ENCODE data around the gene HS3ST5. TPM values are rescaled to one million over a fixed set of nuclear protein-coding genes. Genes with fewer than 3 reads are reported as not detected.

The HS3ST5 gene
- total RNA-seq, 6 experiments from 2014 or later, result not detected

GRCh38 chr6:114170958-114171387 is 171.8 kb downstream of the HS3ST5 start:
- H3K27me3 ChIP-seq, result no peaks in the 10 kb centered on the region
- no peaks in the 10 kb centered on the region for H3K9me3 ChIP-seq
- TF ChIP-seq POLR2A (IDR thresholded peaks at IDR 0.05) (no peak), CTCF (IDR thresholded peaks at IDR 0.05) (no peak)
- 64% methylated on average over 1 of the region's 1 CpG for WGBS (ENCODE audit: insufficient coverage, low coverage, low lambda C conversion rate, missing lambda C conversion rate)
- intact Hi-C loops (cut with DNase I), result no loop called here
- H3K36me3 ChIP-seq, result no peaks in the 10 kb centered on the region
- H3K4me1 ChIP-seq, result peaks cover 0 to 4% (median 0%) of the 10 kb centered on the region in 4 donors
- no peak overlapping the region for H3K4me3 ChIP-seq
- H3K27ac ChIP-seq, result no peak overlapping the region
- ATAC-seq, result no peak
- DNase-seq, result no peak

DNA sequence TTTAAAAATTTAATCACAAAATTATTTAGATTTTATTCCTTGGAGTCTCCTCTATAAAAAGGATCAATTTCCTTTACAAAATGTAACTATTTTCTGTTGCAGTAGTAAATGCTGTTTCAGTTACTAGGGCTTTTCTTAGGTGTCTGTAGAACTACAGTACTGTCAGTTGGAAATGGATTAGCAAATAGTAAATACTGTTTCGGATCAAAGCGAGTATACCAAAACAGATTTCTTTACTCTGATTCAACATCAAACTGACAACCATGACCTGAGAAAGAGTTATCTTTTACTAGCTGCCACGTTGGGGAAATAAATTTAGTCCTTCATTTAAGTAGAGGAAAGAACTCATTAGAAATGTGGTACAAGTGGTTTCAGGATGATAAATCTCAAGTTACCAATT is 172.5 kb downstream of the HS3ST5 start:
- H3K9me3 ChIP-seq, result no peaks in the 10 kb centered on the region
- no peaks in the 10 kb centered on the region for H3K27me3 ChIP-seq
- ATAC-seq (no peak), DNase-seq (no peak)
- H3K36me3 ChIP-seq, result no peaks in the 10 kb centered on the region
- H3K27ac ChIP-seq, result no peak overlapping the region
- H3K4me1 ChIP-seq, result peaks cover 0 to 4% (median 0%) of the 10 kb centered on the region in 4 donors
- intact Hi-C loops (cut with DNase I), result no loop called here
- no peak overlapping the region for H3K4me3 ChIP-seq
- 61% methylated on average over 3 of the region's 3 CpGs for WGBS (ENCODE audit: insufficient coverage, low coverage, low lambda C conversion rate, missing lambda C conversion rate)
- no peak for TF ChIP-seq CTCF (IDR thresholded peaks at IDR 0.05)
- TF ChIP-seq POLR2A (IDR thresholded peaks at IDR 0.05), result no peak

- no peak overlapping the region for H3K27ac ChIP-seq
- intact Hi-C loops (cut with DNase I), result no loop called here
- H3K36me3 ChIP-seq, result no peaks in the 10 kb centered on the region
- no peaks in the 10 kb centered on the region for H3K27me3 ChIP-seq
- DNase-seq (no peak), ATAC-seq (no peak)
- no peak overlapping the region for H3K4me3 ChIP-seq
- H3K9me3 ChIP-seq, result no peaks in the 10 kb centered on the region
- H3K4me1 ChIP-seq, result peaks cover 0 to 4% (median 0%) of the 10 kb centered on the region in 4 donors
- no peak for TF ChIP-seq CTCF (IDR thresholded peaks at IDR 0.05)
- TF ChIP-seq POLR2A (IDR thresholded peaks at IDR 0.05), result no peak
Observed at GRCh38 chr6:114169763-114170162, 173.1 kb downstream of the HS3ST5 start.

DNA sequence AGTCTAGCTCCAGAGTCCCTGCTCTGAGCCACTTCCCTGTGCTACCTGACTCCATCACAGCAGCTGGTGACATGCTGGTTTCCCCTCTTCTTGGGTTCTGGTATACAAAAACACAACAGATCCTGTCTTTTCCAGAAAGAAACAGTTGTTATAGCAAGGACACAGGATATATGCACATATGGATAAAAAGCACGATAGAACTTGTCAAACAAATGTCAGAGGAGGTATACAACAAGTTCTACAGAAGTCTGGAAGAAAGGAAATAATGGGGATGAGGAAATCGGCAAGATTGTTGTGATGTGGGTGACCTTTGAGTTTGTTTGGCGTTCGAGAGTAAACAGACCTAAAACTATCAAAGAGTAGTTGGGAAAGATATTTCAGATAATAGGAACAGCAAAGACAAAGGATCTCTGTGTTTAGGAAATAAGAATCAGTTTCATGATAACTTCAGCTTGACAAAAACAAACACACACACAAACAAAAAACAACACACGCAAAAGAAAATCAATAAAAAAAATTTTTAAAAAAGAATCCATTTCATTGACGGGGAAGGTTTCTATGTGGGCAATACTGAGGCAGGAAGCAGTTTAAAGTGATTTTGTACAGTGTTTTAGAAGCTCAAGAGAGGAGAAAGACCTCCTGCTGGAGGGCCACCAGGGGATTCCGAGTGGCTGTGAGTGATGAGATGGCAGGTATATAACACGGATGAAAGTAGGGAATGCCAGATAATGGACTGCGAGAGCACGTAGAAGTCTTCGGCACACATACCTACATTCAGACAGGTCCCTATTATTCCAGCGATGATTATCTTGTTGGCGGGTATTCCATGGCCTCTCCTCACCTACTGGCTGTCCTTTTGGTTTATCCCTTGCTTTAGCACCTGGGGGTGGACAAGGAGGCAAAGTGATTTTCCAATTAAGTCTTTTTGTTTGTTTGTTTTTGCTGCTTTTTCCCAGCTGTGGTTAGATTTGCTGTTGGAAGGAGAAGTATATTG is 174.9 kb downstream of the HS3ST5 start:
- Histone ChIP-seq H3K27ac (no peak overlapping the region), H3K4me1 (peaks cover 0 to 10% (median 0%) of the 10 kb centered on the region in 4 donors), H3K4me3 (no peak overlapping the region), H3K9me3 (no peaks in the 10 kb centered on the region), H3K27me3 (no peaks in the 10 kb centered on the region), H3K36me3 (no peaks in the 10 kb centered on the region)
- 18% methylated on average over 13 of the region's 13 CpGs for WGBS (ENCODE audit: insufficient coverage, low coverage, low lambda C conversion rate, missing lambda C conversion rate)
- DNase-seq, result no peak
- TF ChIP-seq CTCF (IDR thresholded peaks at IDR 0.05), result no peak
- no peak for TF ChIP-seq POLR2A (IDR thresholded peaks at IDR 0.05)
- intact Hi-C loops (cut with DNase I), result no loop called here
- peak; percentile 54 to 87 (median 85) for ATAC-seq
